ENCODE measurements around the gene SHOX.

SHOX gene

DNA sequence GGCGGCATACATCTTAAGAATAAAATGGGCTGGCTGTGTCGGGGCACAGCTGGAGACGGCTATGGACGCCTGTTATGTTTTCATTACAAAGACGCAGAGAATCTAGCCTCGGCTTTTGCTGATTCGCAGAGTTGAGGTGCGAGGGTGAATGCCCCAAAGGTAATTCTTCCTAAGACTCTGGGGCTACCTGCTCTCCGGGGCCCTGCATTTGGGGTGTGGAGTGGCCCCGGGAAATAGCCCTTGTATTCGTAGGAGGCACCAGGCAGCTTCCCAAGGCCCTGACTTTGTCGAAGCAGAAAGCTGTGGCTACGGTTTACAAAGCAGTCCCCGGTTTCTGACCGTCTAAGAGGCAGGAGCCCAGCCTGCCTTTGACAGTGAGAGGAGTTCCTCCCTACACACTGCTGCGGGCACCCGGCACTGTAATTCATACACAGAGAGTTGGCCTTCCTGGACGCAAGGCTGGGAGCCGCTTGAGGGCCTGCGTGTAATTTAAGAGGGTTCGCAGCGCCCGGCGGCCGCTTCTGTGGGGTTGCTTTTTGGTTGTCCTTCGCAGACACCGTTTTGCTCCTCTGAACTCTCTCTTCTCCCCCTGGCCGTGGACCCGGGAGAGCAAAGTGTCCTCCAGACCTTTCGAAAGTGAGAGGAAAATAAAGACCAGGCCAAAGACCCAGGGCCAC, 1.9 kb downstream of the SHOX start:
- Histone ChIP-seq H3K36me3 (ENCODE audit: insufficient read depth, low read length) (no peaks in the 10 kb centered on the region), H3K9ac (ENCODE audit: low read length) (no peak overlapping the region), H3K9me3 (ENCODE audit: low read length) (no peaks in the 10 kb centered on the region), H3K27ac (ENCODE audit: low read depth, low read length) (no peak overlapping the region), H3K4me3 (ENCODE audit: low read depth in 1 of 2, low read length in 2 of 2) (no peak overlapping the region), H3K4me1 (ENCODE audit: insufficient read depth, low read length) (no peaks in the 10 kb centered on the region), H3K27me3 (ENCODE audit: control insufficient read depth in 1 of 2, insufficient read depth in 2 of 2, low read length in 2 of 2) (peaks cover 10 to 70% of the 10 kb centered on the region in 2 donors)

DNA sequence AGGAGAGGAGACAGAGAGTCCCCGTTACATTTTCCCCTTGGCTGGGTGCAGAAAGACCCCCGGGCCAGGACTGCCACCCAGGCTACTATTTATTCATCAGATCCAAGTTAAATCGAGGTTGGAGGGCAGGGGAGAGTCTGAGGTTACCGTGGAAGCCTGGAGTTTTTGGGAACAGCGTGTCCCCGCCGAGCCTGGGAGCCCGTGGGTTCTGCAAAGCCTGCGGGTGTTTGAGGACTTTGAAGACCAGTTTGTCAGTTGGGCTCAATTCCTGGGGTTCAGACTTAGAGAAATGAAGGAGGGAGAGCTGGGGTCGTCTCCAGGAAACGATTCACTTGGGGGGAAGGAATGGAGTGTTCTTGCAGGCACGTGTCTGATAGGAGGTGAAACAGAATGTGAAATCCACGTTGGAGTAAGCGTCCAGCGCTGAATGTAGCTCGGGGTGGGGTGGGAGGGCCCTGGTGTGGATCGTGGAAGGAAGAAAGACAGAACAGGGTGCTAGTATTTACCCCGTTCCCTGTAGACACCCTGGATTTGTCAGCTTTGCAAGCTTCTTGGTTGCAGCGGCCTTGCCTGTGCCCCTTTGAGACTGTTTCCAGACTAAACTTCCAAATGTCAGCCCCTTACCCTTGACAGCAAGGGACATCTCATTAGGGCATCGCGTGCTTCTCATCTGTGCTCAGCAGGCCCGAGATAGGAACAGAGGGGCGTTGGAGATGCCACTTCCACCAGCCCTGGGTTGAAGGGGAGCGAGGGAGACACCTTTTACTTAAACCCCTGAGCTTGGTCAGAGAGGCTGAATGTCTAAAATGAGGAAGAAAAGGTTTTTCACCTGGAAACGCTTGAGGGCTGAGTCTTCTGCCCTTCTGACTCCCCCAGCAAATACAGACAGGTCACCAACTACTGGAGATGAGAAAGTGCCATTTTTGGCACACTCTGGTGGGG, 2.7 kb downstream of the SHOX start:
- H3K4me3 ChIP-seq (ENCODE audit: low read depth in 1 of 2, low read length in 2 of 2): no peak overlapping the region
- no peak overlapping the region for H3K27ac ChIP-seq (ENCODE audit: low read depth, low read length)
- H3K9ac ChIP-seq (ENCODE audit: low read length): no peak overlapping the region
- H3K27me3 ChIP-seq (ENCODE audit: control insufficient read depth in 1 of 2, insufficient read depth in 2 of 2, low read length in 2 of 2): peaks cover 10 to 72% of the 10 kb centered on the region in 2 donors
- no peaks in the 10 kb centered on the region for H3K9me3 ChIP-seq (ENCODE audit: low read length)
- no peaks in the 10 kb centered on the region for H3K36me3 ChIP-seq (ENCODE audit: insufficient read depth, low read length)
- no peaks in the 10 kb centered on the region for H3K4me1 ChIP-seq (ENCODE audit: insufficient read depth, low read length)

DNA sequence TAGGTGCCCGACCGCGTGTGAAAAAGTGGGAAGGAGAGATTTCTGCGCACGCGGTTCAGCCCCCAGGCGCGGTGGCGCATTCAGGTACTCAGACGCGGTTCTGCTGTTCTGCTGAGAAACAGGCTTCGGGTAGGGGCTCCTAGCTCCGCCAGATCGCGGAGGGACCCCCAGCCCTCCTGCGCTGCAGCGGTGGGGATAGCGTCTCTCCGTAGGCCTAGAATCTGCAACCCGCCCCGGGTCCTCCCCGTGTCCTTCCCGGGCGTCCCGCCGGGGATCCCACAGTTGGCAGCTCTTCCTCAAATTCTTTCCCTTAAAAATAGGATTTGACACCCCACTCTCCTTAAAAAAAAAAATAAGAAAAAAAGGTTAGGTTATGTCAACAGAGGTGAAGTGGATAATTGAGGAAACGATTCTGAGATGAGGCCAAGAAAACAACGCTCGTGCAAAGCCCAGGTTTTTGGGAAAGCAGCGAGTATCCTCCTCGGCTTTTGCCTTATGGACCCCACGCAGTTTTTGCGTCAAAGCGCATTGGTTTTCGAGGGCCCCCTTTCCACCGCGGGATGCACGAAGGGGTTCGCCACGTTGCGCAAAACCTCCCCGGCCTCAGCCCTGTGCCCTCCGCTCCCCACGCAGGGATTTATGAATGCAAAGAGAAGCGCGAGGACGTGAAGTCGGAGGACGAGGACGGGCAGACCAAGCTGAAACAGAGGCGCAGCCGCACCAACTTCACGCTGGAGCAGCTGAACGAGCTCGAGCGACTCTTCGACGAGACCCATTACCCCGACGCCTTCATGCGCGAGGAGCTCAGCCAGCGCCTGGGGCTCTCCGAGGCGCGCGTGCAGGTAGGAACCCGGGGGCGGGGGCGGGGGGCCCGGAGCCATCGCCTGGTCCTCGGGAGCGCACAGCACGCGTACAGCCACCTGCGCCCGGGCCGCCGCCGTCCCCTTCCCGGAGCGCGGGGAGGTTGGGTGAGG, 3.7 kb downstream of the SHOX start:
- no peak overlapping the region for H3K9ac ChIP-seq (ENCODE audit: low read length)

DNA sequence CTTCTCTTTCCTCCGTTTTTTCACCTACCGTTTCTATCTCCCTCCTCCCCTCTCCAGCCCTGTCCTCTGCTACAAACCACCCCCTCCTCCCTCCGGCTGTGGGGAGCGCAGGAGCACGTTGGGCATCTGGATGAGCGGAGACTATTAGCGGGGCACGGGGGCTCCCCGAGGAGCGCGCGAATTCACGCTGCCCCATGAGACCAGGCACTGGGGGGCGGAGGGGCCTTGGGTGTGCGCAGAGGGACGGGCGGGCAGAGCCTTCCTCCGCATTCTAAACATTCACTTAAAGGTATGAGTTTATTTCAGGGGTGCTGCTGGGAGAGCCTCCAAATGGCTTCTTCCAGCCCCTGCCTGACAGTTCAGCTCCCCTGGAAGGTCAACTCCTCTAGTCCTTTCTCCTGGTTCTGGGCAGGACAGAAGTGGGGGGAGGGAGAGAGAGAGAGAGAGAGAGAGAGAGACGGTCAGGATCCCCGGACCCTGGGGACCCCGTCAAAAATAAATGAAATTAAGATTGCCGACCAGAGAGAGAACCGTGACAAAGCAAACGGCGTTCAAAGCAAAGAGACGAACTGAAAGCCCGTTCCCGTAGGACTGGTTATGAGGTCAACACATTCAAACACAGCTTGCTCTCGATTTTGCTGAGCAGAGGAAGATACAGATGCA, 5.0 kb downstream of the SHOX start:
- no peak overlapping the region for H3K4me3 ChIP-seq (ENCODE audit: low read depth in 1 of 2, low read length in 2 of 2)
- H3K27me3 ChIP-seq (ENCODE audit: control insufficient read depth in 1 of 2, insufficient read depth in 2 of 2, low read length in 2 of 2): peaks cover 10 to 67% of the 10 kb centered on the region in 2 donors
- no peaks in the 10 kb centered on the region for H3K36me3 ChIP-seq (ENCODE audit: insufficient read depth, low read length)
- no peak overlapping the region for H3K9ac ChIP-seq (ENCODE audit: low read length)
- no peaks in the 10 kb centered on the region for H3K4me1 ChIP-seq (ENCODE audit: insufficient read depth, low read length)
- H3K9me3 ChIP-seq (ENCODE audit: low read length): no peaks in the 10 kb centered on the region
- H3K27ac ChIP-seq (ENCODE audit: low read depth, low read length): no peak overlapping the region

More for the DNA sequence above, 3.7 kb downstream of the SHOX start:
- H3K9me3 ChIP-seq (ENCODE audit: low read length): no peaks in the 10 kb centered on the region
- no peak overlapping the region for H3K4me3 ChIP-seq (ENCODE audit: low read depth in 1 of 2, low read length in 2 of 2)
- peaks cover 10 to 80% of the 10 kb centered on the region in 2 donors for H3K27me3 ChIP-seq (ENCODE audit: control insufficient read depth in 1 of 2, insufficient read depth in 2 of 2, low read length in 2 of 2)
- H3K36me3 ChIP-seq (ENCODE audit: insufficient read depth, low read length): no peaks in the 10 kb centered on the region
- no peak overlapping the region for H3K27ac ChIP-seq (ENCODE audit: low read depth, low read length)
- H3K4me1 ChIP-seq (ENCODE audit: insufficient read depth, low read length): no peaks in the 10 kb centered on the region

DNA sequence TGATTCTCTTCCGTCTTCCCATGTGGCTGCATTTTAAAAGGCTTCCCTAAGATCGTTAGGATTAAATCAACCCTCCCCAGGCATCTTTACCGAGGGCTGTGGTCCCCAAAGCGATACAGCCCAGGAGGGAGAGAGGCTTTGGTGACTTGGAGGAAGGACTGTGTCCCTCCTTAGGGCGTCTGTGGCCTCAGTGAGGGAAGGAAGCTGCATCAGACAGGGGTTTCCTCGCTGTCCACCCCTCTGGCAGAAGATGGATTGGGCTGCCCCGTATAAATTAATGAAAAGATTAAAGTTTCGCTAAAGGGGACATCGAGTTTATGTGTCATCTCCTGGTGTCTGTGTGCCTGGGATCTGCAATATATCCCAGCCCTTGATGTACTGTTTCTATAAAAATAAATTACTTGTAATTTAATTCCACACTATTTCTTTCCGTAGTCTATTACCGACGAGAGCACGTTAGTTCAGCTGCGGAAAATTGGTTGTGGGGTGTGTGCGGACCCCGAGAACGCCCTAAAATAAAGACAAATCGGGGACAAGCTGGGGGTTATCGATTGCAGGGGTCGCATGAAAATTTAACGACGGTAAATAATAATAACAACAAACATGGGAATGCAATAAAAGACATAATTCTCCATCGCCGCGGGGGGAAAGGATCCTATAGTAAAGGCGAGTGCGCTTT, 6.5 kb downstream of the SHOX start:
- Histone ChIP-seq H3K27me3 (ENCODE audit: control insufficient read depth in 1 of 2, insufficient read depth in 2 of 2, low read length in 2 of 2) (peaks cover 10 to 62% of the 10 kb centered on the region in 2 donors), H3K36me3 (ENCODE audit: insufficient read depth, low read length) (no peaks in the 10 kb centered on the region), H3K4me3 (ENCODE audit: low read depth in 1 of 2, low read length in 2 of 2) (no peak overlapping the region), H3K9ac (ENCODE audit: low read length) (no peak overlapping the region), H3K27ac (ENCODE audit: low read depth, low read length) (no peak overlapping the region), H3K4me1 (ENCODE audit: insufficient read depth, low read length) (no peaks in the 10 kb centered on the region), H3K9me3 (ENCODE audit: low read length) (no peaks in the 10 kb centered on the region)

DNA sequence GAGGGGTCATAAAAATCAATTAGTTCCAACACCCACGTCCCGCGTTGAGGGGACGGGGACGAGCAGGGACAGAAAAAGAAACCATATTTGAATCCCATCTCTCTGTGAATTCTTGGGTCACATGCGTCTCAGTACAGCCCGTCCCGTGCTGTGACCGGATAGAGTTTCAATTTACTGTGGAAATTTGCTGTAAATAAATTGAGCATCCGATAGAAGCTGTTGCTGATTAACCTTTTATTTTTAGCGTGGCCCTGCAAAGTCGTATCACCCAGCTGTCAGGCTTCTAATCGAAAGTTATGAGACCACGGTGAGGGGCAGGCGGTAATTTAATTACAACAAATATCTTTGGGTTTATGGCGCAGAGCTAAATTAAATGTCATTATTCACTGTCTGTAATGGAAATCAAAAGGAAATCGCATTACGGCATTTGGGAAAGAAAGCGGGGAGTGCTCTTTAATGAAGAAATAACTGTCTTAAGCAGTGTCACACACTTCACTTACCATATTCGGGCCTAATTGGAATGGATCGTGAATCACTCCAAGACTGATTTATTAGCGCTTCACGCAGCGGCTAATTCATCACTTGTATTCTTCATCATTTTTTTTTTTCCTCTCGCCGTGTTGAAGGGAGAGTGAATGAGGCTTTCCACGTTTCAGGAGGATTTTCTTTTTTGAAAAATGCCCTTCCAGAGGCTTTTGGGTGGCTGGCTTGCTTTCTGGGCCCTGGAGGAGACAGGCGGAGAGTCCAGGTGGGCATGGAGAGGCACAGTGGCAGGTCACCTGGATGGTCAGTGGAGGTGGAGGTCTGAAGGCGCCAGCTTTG, 7.3 kb downstream of the SHOX start:
- Histone ChIP-seq H3K4me1 (ENCODE audit: insufficient read depth, low read length) (no peaks in the 10 kb centered on the region), H3K4me3 (ENCODE audit: low read depth in 1 of 2, low read length in 2 of 2) (no peak overlapping the region), H3K36me3 (ENCODE audit: insufficient read depth, low read length) (no peaks in the 10 kb centered on the region), H3K27me3 (ENCODE audit: control insufficient read depth in 1 of 2, insufficient read depth in 2 of 2, low read length in 2 of 2) (peaks cover 3 to 56% of the 10 kb centered on the region in 2 donors), H3K9me3 (ENCODE audit: low read length) (no peaks in the 10 kb centered on the region), H3K27ac (ENCODE audit: low read depth, low read length) (no peak overlapping the region), H3K9ac (ENCODE audit: low read length) (no peak overlapping the region)

DNA sequence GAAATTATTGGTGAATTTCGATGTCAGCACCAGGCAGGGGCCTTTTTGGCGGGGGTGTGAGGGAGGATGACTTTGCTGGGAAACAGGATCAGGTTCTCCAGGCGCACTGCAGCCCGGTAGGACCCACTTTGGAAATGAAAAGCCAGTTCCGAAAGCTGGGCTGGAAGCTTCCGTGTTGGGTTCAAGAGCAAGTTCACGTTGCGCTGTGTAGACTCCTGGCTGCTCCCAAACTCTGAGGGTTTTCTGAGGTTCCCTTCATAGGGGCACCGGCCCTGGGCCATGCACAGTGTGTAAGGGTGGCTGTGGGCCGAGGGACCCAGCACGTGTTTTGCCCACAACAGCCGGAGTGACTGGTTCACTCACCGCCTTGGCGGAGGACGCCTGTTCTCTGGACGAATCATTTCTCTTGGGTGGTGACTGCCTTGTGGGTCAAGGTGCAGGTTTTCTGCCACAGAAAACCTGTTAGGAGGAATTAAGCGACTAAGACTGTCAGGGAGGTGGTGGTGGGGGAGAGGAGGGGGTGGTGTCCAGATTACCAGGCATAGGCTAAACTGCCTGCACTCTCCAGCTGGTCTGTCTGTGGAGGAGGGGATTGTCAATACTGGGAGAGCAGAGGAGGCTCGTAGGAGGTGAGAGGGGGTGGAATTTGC, 8.0 kb downstream of the SHOX start:
- Histone ChIP-seq H3K9me3 (ENCODE audit: low read length) (no peaks in the 10 kb centered on the region), H3K9ac (ENCODE audit: low read length) (no peak overlapping the region), H3K36me3 (ENCODE audit: insufficient read depth, low read length) (no peaks in the 10 kb centered on the region), H3K27ac (ENCODE audit: low read depth, low read length) (no peak overlapping the region), H3K4me3 (ENCODE audit: low read depth in 1 of 2, low read length in 2 of 2) (no peak overlapping the region), H3K27me3 (ENCODE audit: control insufficient read depth in 1 of 2, insufficient read depth in 2 of 2, low read length in 2 of 2) (peaks cover 0 to 54% of the 10 kb centered on the region in 2 donors), H3K4me1 (ENCODE audit: insufficient read depth, low read length) (no peaks in the 10 kb centered on the region)

DNA sequence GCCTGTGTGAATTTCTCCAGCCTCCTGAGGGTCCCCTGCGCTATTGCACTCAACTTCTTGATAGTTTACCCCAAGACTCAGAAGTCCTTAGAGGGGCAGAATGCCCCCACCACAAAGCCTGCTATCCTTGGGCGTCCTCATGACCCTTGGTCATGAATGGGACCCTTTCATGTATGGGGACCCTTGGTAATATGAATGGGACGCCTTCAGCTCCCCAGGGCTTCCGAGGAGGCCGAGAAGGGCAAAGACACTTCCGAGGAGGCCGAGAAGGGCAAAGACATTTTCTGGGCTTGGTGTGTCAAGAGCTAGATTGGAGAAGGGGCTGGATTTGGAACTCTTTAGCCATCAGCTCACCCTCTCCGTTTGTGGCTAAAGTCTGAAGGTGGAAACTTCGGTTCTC, 8.6 kb downstream of the SHOX start:
- Histone ChIP-seq H3K27me3 (ENCODE audit: control insufficient read depth in 1 of 2, insufficient read depth in 2 of 2, low read length in 2 of 2) (peaks cover 0 to 51% of the 10 kb centered on the region in 2 donors), H3K4me1 (ENCODE audit: insufficient read depth, low read length) (no peaks in the 10 kb centered on the region), H3K36me3 (ENCODE audit: insufficient read depth, low read length) (no peaks in the 10 kb centered on the region), H3K4me3 (ENCODE audit: low read depth in 1 of 2, low read length in 2 of 2) (no peak overlapping the region), H3K9ac (ENCODE audit: low read length) (no peak overlapping the region), H3K9me3 (ENCODE audit: low read length) (no peaks in the 10 kb centered on the region), H3K27ac (ENCODE audit: low read depth, low read length) (no peak overlapping the region)

DNA sequence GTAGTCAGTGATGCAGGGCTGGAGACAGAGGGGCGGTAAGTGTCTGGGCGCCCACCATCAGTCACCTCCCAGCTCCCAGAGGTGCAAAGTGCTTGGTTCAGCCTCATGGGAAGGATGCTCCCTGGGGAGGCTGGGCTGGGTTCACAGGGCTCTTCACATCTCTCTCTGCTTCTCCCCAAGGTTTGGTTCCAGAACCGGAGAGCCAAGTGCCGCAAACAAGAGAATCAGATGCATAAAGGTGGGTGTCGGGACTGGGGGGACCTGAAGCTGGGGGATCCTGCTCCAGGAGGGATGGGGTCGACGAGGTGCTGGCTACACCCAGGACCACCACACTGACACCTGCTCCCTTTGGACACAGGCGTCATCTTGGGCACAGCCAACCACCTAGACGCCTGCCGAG, 10.1 kb downstream of the SHOX start:
- Histone ChIP-seq H3K27me3 (ENCODE audit: control insufficient read depth in 1 of 2, insufficient read depth in 2 of 2, low read length in 2 of 2) (peaks cover 0 to 46% of the 10 kb centered on the region in 2 donors), H3K9ac (ENCODE audit: low read length) (no peak overlapping the region), H3K36me3 (ENCODE audit: insufficient read depth, low read length) (no peaks in the 10 kb centered on the region), H3K4me3 (ENCODE audit: low read depth in 1 of 2, low read length in 2 of 2) (no peak overlapping the region), H3K4me1 (ENCODE audit: insufficient read depth, low read length) (no peaks in the 10 kb centered on the region), H3K27ac (ENCODE audit: low read depth, low read length) (no peak overlapping the region), H3K9me3 (ENCODE audit: low read length) (no peaks in the 10 kb centered on the region)
